T47D (cell line): ENCODE results near the gene PSME3IP1.

Experiments
- DNase-seq, 2 experiments: peaks; one replicate each; pipeline versions ENCODE4 v3.0.0 to v3.0.0-alpha.2; 2011 to 2012; ENCODE audit warnings: low read depth in 1 of 2, low spot score in 1 of 2
- JUND ChIP-seq: IDR thresholded peaks from 2 replicates; pipeline ENCODE4 v1.6.1; 2012; ENCODE audit warnings: low read depth
- in situ Hi-C: cut with HindIII; loops from 2 replicates; pipeline ENCODE4 v1.10.0; 2016; ENCODE audit warnings: low sequenced_read_pairs, low pct_unique_long_range_greater_than_20kb

The PSME3IP1 gene

GRCh38 chr16:57130950-57131321 lies 54.9 kb downstream of the PSME3IP1 start:
- in situ Hi-C loops, result no loop called here
- DNase-seq, result no peak
- no peak for TF ChIP-seq JUND

- TF ChIP-seq JUND, result no peak
- DNase-seq, result no peak
- in situ Hi-C loops, result no loop called here
Measured at GRCh38 chr16:57128771-57129389, 57.0 kb downstream of the PSME3IP1 start.

- DNase-seq, result no peak
- TF ChIP-seq JUND, result no peak
- in situ Hi-C loops, result no loop called here
Measured at GRCh38 chr16:57127836-57128235, 58.0 kb downstream of the PSME3IP1 start.

- in situ Hi-C loops, result no loop called here
- TF ChIP-seq JUND, result no peak
- DNase-seq, result no peak
Measured at GRCh38 chr16:57127037-57127763, 58.6 kb downstream of the PSME3IP1 start.

GRCh38 chr16:57126411-57126810 lies 59.4 kb downstream of the PSME3IP1 start:
- DNase-seq, result peak in 1 of 2 experiments; percentile 16
- in situ Hi-C loops, result no loop called here
- TF ChIP-seq JUND, result no peak

GRCh38 chr16:57125969-57126368 lies 59.9 kb downstream of the PSME3IP1 start:
- no peak for DNase-seq
- in situ Hi-C loops, result no loop called here
- TF ChIP-seq JUND, result no peak

GRCh38 chr16:57125376-57125775 lies 60.5 kb downstream of the PSME3IP1 start:
- DNase-seq, result no peak
- no peak for TF ChIP-seq JUND
- in situ Hi-C loops, result no loop called here

GRCh38 chr16:57123974-57124674 lies 61.7 kb downstream of the PSME3IP1 start:
- in situ Hi-C loops, result no loop called here
- no peak for TF ChIP-seq JUND
- DNase-seq, result no peak

- DNase-seq, result no peak
- no peak for TF ChIP-seq JUND
- in situ Hi-C loops, result no loop called here
Measured at GRCh38 chr16:57123216-57123973, 62.4 kb downstream of the PSME3IP1 start.

- in situ Hi-C loops, result no loop called here
- DNase-seq, result no peak
- TF ChIP-seq JUND, result no peak
Measured at GRCh38 chr16:57118461-57119084, 67.3 kb downstream of the PSME3IP1 start.

- in situ Hi-C loops, result no loop called here
- no peak for TF ChIP-seq JUND
- DNase-seq, result no peak
Measured at GRCh38 chr16:57115514-57116182, 70.2 kb downstream of the PSME3IP1 start.

- in situ Hi-C loops, result no loop called here
- DNase-seq, result no peak
- no peak for TF ChIP-seq JUND
Measured at GRCh38 chr16:57115168-57115513, 70.7 kb downstream of the PSME3IP1 start.
